Right lobe of liver (tissue), 4 donors: ENCODE results near the gene F13A1.

Experiments used
- POLR2A ChIP-seq: fragments of 450-650 bp; IDR thresholded peaks from one replicate; pipeline ENCODE4 v1.6.1; 2017; ENCODE audit warnings: antibody characterized with exemption, mild to moderate bottlenecking
- TF ChIP-seq, protein P1 (sequence below), 4 donors: fragments of 200-600 bp in 3 of 4; fragments of 450-650 bp in 1 of 4; IDR thresholded peaks; one replicate each; pipeline versions ENCODE4 v1.5.1 to v1.8.0; 2016 to 2022; ENCODE audit warnings: antibody characterized with exemption in 4 of 4, mild to moderate bottlenecking in 2 of 4
- donor health status: DM: no; HTN: no; CAD: no.
- donor health status: DM: no; HTN: no; CAD: no.
- donor health status: DM: no; HTN: yes; CAD: no.

- TF ChIP-seq, protein P1, sequence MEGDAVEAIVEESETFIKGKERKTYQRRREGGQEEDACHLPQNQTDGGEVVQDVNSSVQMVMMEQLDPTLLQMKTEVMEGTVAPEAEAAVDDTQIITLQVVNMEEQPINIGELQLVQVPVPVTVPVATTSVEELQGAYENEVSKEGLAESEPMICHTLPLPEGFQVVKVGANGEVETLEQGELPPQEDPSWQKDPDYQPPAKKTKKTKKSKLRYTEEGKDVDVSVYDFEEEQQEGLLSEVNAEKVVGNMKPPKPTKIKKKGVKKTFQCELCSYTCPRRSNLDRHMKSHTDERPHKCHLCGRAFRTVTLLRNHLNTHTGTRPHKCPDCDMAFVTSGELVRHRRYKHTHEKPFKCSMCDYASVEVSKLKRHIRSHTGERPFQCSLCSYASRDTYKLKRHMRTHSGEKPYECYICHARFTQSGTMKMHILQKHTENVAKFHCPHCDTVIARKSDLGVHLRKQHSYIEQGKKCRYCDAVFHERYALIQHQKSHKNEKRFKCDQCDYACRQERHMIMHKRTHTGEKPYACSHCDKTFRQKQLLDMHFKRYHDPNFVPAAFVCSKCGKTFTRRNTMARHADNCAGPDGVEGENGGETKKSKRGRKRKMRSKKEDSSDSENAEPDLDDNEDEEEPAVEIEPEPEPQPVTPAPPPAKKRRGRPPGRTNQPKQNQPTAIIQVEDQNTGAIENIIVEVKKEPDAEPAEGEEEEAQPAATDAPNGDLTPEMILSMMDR (IDR thresholded peaks at IDR 0.05) = peak; percentile 26 to 50 (median 36)
- TF ChIP-seq POLR2A = no peak
Observed at GRCh38 chr6:6105472-6106036, 214.9 kb downstream of the F13A1 start.
